ENCODE results near the gene PEBP1. TPM values are rescaled to one million over a fixed set of nuclear protein-coding genes. Genes with fewer than 3 reads are reported as not detected.

Gene PEBP1
- total RNA-seq, 1 donor from 2014 or later: 500 TPM

DNA sequence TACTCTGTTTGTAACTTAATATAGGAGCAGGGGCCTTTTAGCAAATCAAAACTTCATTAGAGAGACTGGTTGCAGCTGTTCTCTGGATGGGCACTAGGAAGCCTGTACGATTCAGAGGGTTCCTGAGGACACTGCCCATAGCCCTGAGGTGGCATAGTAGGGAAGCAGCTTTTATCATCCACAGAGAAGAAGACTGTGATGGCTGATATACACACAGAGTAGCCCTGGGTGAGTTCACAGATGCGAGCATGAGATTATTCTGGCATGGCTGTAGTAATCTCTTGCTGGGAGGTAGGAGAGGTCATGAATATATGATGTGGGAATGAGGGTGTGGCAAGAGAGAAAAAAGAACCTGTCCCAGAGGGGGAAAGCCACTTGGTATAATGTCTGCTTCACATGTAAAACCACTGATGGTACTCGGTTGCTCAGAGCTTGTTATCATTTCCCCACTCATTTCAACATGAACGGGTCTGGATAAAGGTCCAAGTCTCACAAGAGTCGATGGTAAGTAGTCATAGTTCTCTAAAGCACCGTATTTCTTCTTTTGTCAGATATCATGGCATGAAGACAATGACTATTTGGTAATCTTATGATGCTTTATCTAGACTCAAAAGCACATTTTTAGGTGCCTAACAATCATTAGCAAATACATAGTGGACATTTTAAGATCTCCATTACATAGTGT is 52.0 kb downstream of the PEBP1 start:
- intact Hi-C loops (cut with micrococcal nuclease): no loop called here
- no peak for DNase-seq
- ATAC-seq: peak; percentile 5

DNA sequence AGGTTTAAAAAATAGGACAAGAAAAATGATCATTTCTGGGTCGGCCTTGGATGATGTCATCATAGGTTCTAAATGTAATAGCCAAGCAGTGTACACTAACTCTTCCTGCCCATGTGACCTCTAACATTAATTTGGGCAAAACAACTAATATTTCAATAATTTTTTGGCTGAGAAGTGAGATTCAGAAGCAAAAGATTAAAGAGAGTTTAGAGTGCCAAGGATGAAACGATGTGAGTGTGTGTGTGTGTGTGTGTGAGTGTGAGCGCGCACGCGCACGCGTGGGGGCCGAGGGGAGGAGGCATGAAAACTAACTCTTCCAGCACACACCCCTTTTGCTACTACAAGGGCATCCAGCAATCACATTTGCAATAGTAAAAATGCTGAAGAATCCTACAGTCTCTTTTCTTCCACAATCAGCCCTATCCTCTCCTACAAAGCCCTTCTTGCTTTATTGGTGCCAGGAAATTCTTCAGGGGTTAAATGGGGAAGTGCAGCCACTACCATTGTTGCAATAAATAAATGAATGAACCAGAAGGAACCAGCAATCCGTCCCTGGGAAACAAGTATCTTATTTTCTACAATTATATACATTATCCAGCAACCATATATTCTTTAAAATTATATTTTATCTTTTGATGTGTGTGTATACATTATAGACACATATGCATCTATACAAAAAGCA is 52.9 kb downstream of the PEBP1 start:
- intact Hi-C loops (cut with micrococcal nuclease): no loop called here
- DNase-seq (peak; percentile 64), ATAC-seq (peak; percentile 74)

DNA sequence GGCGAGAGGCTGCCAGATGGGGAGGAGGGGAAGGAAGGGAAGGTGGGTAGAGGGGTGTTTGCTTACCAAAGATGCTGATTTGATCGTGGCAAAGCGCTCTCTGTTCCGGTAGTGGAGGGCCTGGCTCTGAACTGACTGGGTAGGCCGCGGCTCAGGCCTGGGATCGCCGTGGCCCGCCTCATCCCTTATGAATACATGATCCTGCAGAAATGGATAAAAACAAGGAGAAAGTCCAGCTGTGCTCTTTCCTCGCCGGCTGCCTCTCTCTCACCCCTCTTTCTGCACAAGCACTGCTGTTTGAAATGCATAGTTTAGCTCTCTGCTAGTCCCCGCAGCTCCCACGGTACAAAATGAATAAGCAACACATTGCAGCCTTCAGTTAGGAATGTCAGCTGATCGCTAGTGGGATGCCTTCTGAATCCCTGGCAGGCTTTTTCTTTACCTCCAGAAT is 53.8 kb downstream of the PEBP1 start:
- intact Hi-C loops (cut with micrococcal nuclease): no loop called here
- ATAC-seq (peak; percentile 76), DNase-seq (peak; percentile 59)

DNA sequence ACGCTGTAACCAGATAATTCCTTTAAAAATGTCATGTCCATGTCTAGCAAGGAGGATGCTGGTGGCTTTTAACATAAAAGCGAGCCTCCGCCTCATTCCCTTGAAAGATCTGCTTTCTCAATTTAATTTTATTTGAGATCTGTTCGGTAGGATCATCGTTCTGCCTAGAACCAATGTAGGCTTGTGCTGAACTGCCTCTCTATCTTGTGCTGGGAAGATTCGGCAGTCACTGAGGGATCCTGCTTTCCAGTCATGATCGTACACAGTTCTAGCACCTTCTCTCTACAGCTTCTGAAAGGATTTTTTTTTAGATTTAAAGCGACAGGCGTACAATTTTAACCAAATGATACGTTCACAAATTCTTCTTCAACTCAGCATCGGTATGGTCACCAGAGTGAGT is 54.3 kb downstream of the PEBP1 start:
- DNase-seq (no peak), ATAC-seq (peak; percentile 69)
- intact Hi-C loops (cut with micrococcal nuclease): no loop called here

DNA sequence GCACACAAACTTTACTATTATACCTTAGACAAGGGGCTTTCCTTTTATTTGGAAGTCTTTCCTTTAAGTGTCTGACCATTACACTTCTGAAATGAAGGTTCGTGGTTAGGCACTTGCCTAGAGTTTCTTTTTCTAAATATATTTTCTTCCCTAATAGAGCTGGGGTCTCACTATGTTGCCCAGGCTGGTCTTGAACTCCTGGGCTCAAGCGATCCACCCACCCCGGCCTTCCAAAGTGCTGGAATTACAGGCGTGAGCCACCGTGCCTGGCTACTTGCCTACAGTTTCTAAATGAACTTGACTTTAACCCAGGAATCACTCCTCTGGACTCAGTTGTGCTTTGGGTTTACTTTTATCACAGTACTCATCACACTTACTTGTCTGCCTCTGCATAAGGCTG is 57.6 kb downstream of the PEBP1 start:
- intact Hi-C loops (cut with micrococcal nuclease): no loop called here
- ATAC-seq (no peak), DNase-seq (no peak)

DNA sequence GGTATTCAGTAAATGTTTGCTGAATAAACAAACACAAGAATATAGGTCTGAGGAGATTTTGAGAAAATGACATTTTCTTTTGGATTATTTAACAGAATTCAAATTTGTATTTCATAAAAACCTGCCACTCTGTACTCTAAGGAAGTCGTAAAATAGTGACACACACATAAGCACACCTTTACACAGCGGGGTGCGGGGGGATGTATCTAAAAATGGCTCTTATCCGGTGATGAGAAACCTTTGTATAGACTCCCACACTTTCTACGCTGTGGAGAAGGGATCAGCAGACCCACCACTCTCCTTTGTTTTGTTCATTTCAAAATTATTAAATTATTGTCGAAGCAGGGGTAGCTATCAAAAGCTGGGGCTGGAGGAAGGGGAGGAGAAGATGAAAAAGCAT is 58.0 kb downstream of the PEBP1 start:
- DNase-seq (no peak), ATAC-seq (no peak)
- intact Hi-C loops (cut with micrococcal nuclease): no loop called here

Other genes starting within 250 kb of the PEBP1 start
- not detected for gene KSR2, start 167.1 kb upstream of the PEBP1 start, total RNA-seq
- gene RFC5, start 119.4 kb upstream of the PEBP1 start, total RNA-seq: 5.2 TPM
- 103 TPM for gene WSB2, start 74.9 kb upstream of the PEBP1 start, total RNA-seq
- gene VSIG10, start 32.1 kb upstream of the PEBP1 start, total RNA-seq: 12.6 TPM
- gene TAOK3, start 236.8 kb downstream of the PEBP1 start, total RNA-seq: 20.2 TPM
- 21.2 TPM for gene SUDS3, start 240.4 kb downstream of the PEBP1 start, total RNA-seq

Data from left ventricle myocardium superior (tissue), 1 donor.